ENCODE data around the gene EPN2. TPM values are rescaled to one million over a fixed set of nuclear protein-coding genes. Genes with fewer than 3 reads are reported as not detected.

Gene EPN2
- total and polyA plus RNA-seq, 12 donors: 12.0 to 53.8 (median 22.5) TPM

GRCh38 chr17:19328441-19329061, 91.4 kb downstream of the EPN2 start:
- H3K27ac ChIP-seq: no peak overlapping the region
- WGBS, 4 donors: 94 to 99% (median 96%) methylated on average over 10 of the region's 10 CpGs
- no peak for DNase-seq
- intact Hi-C loops (cut with DNase I): no loop called here
- no peaks in the 10 kb centered on the region for H3K4me1 ChIP-seq (replicated peaks in 1 of 2)
- peaks cover 0 to 4% of the 10 kb centered on the region in 2 donors for H3K36me3 ChIP-seq (replicated peaks in 1 of 2)
- H3K4me3 ChIP-seq: no peak overlapping the region
- no peaks in the 10 kb centered on the region for H3K9me3 ChIP-seq (replicated peaks in 1 of 3)
- TF ChIP-seq CTCF (IDR thresholded peaks at IDR 0.05): no peak
- TF ChIP-seq POLR2A (IDR thresholded peaks at IDR 0.05): no peak
- H3K27me3 ChIP-seq: no peaks in the 10 kb centered on the region

- Histone ChIP-seq H3K4me3 (no peak overlapping the region), H3K9me3 (replicated peaks in 1 of 3) (no peaks in the 10 kb centered on the region), H3K27ac (no peak overlapping the region), H3K4me1 (replicated peaks in 1 of 2) (no peaks in the 10 kb centered on the region), H3K27me3 (no peaks in the 10 kb centered on the region), H3K36me3 (replicated peaks in 1 of 2) (peaks cover 0 to 4% of the 10 kb centered on the region in 2 donors)
- TF ChIP-seq POLR2A (IDR thresholded peaks at IDR 0.05) (no peak), CTCF (IDR thresholded peaks at IDR 0.05) (no peak)
- intact Hi-C loops (cut with DNase I): no loop called here
- no peak for DNase-seq
- WGBS, 4 donors: 84 to 100% (median 95%) methylated on average over 2 of the region's 2 CpGs
These were observed 92.0 kb downstream of the EPN2 start for GRCh38 chr17:19329136-19329535.

- DNase-seq: no peak
- intact Hi-C loops (cut with DNase I): no loop called here
- H3K27ac ChIP-seq: no peak overlapping the region
- no peaks in the 10 kb centered on the region for H3K27me3 ChIP-seq
- H3K9me3 ChIP-seq (replicated peaks in 1 of 3): no peaks in the 10 kb centered on the region
- no peaks in the 10 kb centered on the region for H3K4me1 ChIP-seq (replicated peaks in 1 of 2)
- TF ChIP-seq CTCF (IDR thresholded peaks at IDR 0.05): no peak
- TF ChIP-seq POLR2A (IDR thresholded peaks at IDR 0.05): no peak
- H3K36me3 ChIP-seq (replicated peaks in 1 of 2): peaks cover 0 to 4% of the 10 kb centered on the region in 2 donors
- WGBS, 4 donors: 92 to 98% (median 95%) methylated on average over 2 of the region's 2 CpGs
- H3K4me3 ChIP-seq: no peak overlapping the region
These were observed 92.7 kb downstream of the EPN2 start for GRCh38 chr17:19329839-19330238.

- peak in 1 of 7 donors; percentile 6 for DNase-seq
- H3K27ac ChIP-seq: no peak overlapping the region
- WGBS, 4 donors: 71 to 78% (median 74%) methylated on average over 3 of the region's 3 CpGs
These were observed 93.1 kb downstream of the EPN2 start for GRCh38 chr17:19330271-19330670.

More at GRCh38 chr17:19330271-19330670, 93.1 kb downstream of the EPN2 start:
- Histone ChIP-seq H3K4me3 (no peak overlapping the region), H3K36me3 (replicated peaks in 1 of 2) (peaks cover 0 to 4% of the 10 kb centered on the region in 2 donors), H3K9me3 (replicated peaks in 1 of 3) (no peaks in the 10 kb centered on the region), H3K27me3 (no peaks in the 10 kb centered on the region), H3K4me1 (replicated peaks in 1 of 2) (no peaks in the 10 kb centered on the region)
- TF ChIP-seq POLR2A (IDR thresholded peaks at IDR 0.05) (no peak), CTCF (IDR thresholded peaks at IDR 0.05) (no peak)
- intact Hi-C loops (cut with DNase I): no loop called here

Measured in adrenal gland (tissue), 12 donors.